Keratinocyte (primary cell): ENCODE measurements around the gene GPX7.

Experiments
- CTCF ChIP-seq, 3 experiments: IDR thresholded peaks in 1 of 3; conservative IDR thresholded peaks in 1 of 3; optimal IDR thresholded peaks in 1 of 3; 2 replicates in 2 of 3; 3 replicates in 1 of 3; pipeline versions ENCODE3 to v1.5.1; 2011; ENCODE audit warnings: low read length in 3 of 3, mild to moderate bottlenecking in 3 of 3, moderate library complexity in 2 of 3, control low read depth in 1 of 3, inconsistent platforms in 1 of 3; ENCODE audit not compliant: insufficient read depth in 2 of 3; ENCODE audit errors: extremely low read depth in 1 of 3
- EZH2 ChIP-seq: IDR thresholded peaks from one replicate; pipeline ENCODE4 v1.6.1; 2012; ENCODE audit warnings: inconsistent platforms, mild to moderate bottlenecking, low read length, moderate library complexity

- TF ChIP-seq CTCF (optimal IDR thresholded peaks at IDR 0.05 in 1 of 3, IDR thresholded peaks at IDR 0.05 in 1 of 3, conservative IDR thresholded peaks at IDR 0.05 in 1 of 3; ENCODE audit: extremely low read depth in 1 of 3, insufficient read depth in 2 of 3, low read length in 3 of 3) (no peak), EZH2 (no peak)
Measured at GRCh38 chr1:52653207-52653849, 51.2 kb downstream of the GPX7 start.
